Stimulated activated naive B cell treated with anti-CD40 and anti-IgM and Interleukin-4, amounts not matched to agents 10 μg/mL and 1 μg/mL and 100 μg/mL, for 72 hours (primary cell): ENCODE measurements around the gene FRS3.

ENCODE experiments used
- ATAC-seq, 2 donors: fragments of 150-1000 bp; cut with Tn5 transposase; replicated peaks; 2 replicates each; pipeline ENCODE4 v1.10.0; 2021; ENCODE audit warnings: moderate library complexity in 1 of 2
- DNase-seq: peaks from one replicate; pipeline ENCODE4 v3.0.0; 2021
- H3K27ac Mint-ChIP-seq: one replicate; pipeline ENCODE4 v1.8.0; 2022; ENCODE audit warnings: mild to moderate bottlenecking, mixed read lengths
- H3K27me3 Mint-ChIP-seq, 2 donors: one replicate each; pipeline ENCODE4 v1.8.0; 2022; ENCODE audit warnings: mixed read lengths in 2 of 2
- H3K36me3 Mint-ChIP-seq, 2 donors: one replicate each; pipeline ENCODE4 v1.8.0; 2022; ENCODE audit warnings: mixed read lengths in 2 of 2, mild to moderate bottlenecking in 1 of 2
- H3K4me1 Mint-ChIP-seq, 2 donors: one replicate each; pipeline ENCODE4 v1.8.0; 2022; ENCODE audit warnings: mixed read lengths in 2 of 2, mild to moderate bottlenecking in 1 of 2
- H3K4me3 Mint-ChIP-seq, 2 donors: one replicate each; pipeline ENCODE4 v1.8.0; 2022; ENCODE audit warnings: mild to moderate bottlenecking in 2 of 2, mixed read lengths in 2 of 2, moderate library complexity in 1 of 2
- H3K9me3 Mint-ChIP-seq, 2 donors: one replicate each; pipeline ENCODE4 v1.8.0; 2022; ENCODE audit warnings: mixed read lengths in 2 of 2, mild to moderate bottlenecking in 1 of 2

The FRS3 gene

DNA sequence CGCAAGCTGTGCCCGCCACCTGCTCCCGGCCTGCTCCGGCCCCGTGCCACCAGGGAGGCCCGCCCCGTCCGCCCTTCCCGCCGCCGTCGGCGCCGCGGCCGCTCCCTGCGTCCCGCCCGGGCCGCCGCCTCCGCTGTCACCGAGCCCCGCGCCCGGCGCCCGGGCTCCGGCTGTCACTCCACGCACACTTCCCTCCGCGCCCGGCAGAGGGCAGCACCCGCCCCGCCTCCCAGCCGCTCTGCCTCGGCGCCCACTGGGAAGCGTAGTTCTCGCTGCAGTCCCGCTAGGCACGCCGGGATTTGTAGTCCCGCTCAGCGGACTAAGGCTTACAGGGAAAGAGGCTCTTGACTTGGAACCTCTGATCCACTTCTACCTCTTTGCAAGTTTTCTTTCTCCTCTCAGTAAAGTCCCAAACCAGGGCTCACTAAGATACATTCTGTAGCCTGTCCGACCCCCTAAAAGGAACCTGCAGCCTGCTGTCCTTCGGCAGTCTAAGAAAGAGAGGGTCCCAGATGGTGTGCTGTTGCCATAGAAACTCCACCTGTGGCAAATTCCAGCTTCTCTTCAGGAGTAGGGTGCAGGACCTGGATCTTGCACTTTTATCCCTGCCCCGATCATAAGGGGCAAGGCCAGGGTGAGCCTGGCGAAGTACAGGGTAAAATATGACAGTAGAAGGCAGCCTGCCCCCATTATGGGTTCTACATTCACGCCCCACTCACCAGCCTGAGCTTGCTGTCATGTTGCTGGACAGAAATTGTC is 44.1 kb downstream of the FRS3 start, which contains the start of gene TFEB:
Gene TFEB (minus strand): TSS at position 182 of the 759 bp plus-strand sequence. CDS start 44,395 bp downstream, outside the sequence.
- peak; percentile 94 for DNase-seq
- peak within 1 kb of the TSS; percentile 93 for H3K27ac Mint-ChIP-seq
- no peaks in the 10 kb centered on the region for H3K9me3 Mint-ChIP-seq
- H3K36me3 Mint-ChIP-seq = peaks cover 10 to 15% of the 10 kb centered on the region in 2 donors
- peak within 1 kb of the TSS; percentile 82 to 88 for H3K4me3 Mint-ChIP-seq
- ATAC-seq = peak; percentile 44 to 53
- peaks cover 20 to 25% of the 10 kb centered on the region in 2 donors for H3K4me1 Mint-ChIP-seq
- H3K27me3 Mint-ChIP-seq = no peaks in the 10 kb centered on the region

DNA sequence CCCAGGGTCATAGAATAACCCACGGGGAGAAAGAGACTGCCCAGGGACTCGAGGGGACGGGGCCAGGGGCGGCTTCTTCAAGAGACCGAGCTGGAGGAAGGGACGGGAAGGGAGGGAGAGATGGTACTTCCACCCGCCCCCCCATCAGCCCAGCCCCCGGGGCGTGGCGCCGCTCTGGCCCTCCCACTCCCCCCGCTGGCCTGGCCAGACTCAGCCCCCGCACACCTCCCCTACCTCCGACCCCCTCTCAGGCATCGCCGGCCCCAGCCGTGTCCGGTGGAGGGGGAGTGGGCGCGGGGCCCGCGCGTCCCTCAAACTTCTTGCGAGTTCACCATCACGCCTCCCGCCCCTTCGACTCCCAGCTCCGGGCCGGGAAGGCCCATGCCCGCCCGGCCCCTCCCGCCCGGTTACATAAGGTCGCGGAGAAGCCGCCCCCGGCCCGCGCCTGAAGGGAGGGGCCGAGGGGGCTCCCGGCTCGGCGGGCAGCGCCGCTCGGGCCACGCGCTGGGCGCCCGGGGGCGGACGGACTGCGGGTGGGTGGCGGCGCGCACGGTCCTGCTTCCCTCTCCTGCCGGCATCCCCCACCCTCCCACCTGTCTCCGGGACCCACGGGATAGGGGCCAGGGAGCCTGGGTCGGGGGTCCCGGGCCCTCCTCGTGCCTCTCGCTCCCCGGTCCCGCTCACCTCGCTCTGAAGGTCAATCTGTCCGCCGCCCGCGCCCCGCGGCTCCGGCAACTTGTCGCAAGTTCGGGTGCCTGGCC is 44.9 kb downstream of the FRS3 start:
- peak; percentile 78 for DNase-seq
- Mint-ChIP-seq H3K9me3 (no peaks in the 10 kb centered on the region), H3K4me3 (peak overlapping the region; percentile 82 to 88), H3K27ac (peak overlapping the region; percentile 93), H3K4me1 (peaks cover 26 to 32% of the 10 kb centered on the region in 2 donors), H3K36me3 (peaks cover 10 to 17% of the 10 kb centered on the region in 2 donors), H3K27me3 (no peaks in the 10 kb centered on the region)
- peak; percentile 46 to 53 for ATAC-seq

GRCh38 chr6:41733707-41734665 is 45.7 kb downstream of the FRS3 start:
- peak; percentile 64 to 73 for ATAC-seq
- DNase-seq = peak; percentile 81
- Mint-ChIP-seq H3K4me1 (peaks cover 34 to 41% of the 10 kb centered on the region in 2 donors), H3K9me3 (no peaks in the 10 kb centered on the region), H3K36me3 (peaks cover 12 to 20% of the 10 kb centered on the region in 2 donors), H3K4me3 (peak overlapping the region; percentile 88 to 89), H3K27me3 (no peaks in the 10 kb centered on the region), H3K27ac (peak overlapping the region; percentile 83)

DNA sequence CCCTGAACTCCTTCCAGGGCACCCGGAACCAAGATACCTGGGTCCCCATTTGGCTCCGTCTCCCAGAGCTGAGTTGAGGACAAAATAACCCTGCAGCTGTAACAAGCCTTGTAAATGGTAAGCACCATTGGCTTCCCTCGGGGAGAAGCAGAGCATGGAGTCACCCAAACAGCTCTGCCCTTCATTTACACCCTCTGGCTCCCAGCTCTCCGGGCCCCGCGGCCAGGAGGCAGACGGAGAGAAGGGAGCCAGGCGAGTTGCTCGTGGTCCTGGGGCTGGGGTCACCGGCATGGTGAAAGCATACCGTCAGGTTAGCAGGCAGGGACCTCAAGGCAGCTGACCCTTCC is 46.4 kb downstream of the FRS3 start:
- Mint-ChIP-seq H3K27me3 (no peaks in the 10 kb centered on the region), H3K36me3 (peaks cover 13 to 25% of the 10 kb centered on the region in 2 donors), H3K4me1 (peaks cover 41 to 47% of the 10 kb centered on the region in 2 donors), H3K4me3 (peak overlapping the region; percentile 88 to 89), H3K9me3 (no peaks in the 10 kb centered on the region), H3K27ac (peak overlapping the region; percentile 83)
- no peak for DNase-seq
- no peak for ATAC-seq

GRCh38 chr6:41732591-41733359 is 46.9 kb downstream of the FRS3 start:
- peak overlapping the region; percentile 83 for H3K27ac Mint-ChIP-seq
- peak overlapping the region; percentile 88 to 89 for H3K4me3 Mint-ChIP-seq
- H3K9me3 Mint-ChIP-seq = no peaks in the 10 kb centered on the region
- H3K4me1 Mint-ChIP-seq = peaks cover 45 to 53% of the 10 kb centered on the region in 2 donors
- ATAC-seq (peak; percentile 52 to 53), DNase-seq (peak; percentile 76)
- peaks cover 17 to 29% of the 10 kb centered on the region in 2 donors for H3K36me3 Mint-ChIP-seq
- no peaks in the 10 kb centered on the region for H3K27me3 Mint-ChIP-seq

- H3K27me3 Mint-ChIP-seq = no peaks in the 10 kb centered on the region
- ATAC-seq = no peak
- peak overlapping the region; percentile 89 to 91 for H3K4me3 Mint-ChIP-seq
- no peaks in the 10 kb centered on the region for H3K9me3 Mint-ChIP-seq
- H3K36me3 Mint-ChIP-seq = peaks cover 17 to 31% of the 10 kb centered on the region in 2 donors
- DNase-seq = no peak
- peak overlapping the region; percentile 83 for H3K27ac Mint-ChIP-seq
- peaks cover 49 to 59% of the 10 kb centered on the region in 2 donors for H3K4me1 Mint-ChIP-seq
These were observed 47.6 kb downstream of the FRS3 start for GRCh38 chr6:41732149-41732548.

- ATAC-seq = no peak
- H3K4me1 Mint-ChIP-seq = peaks cover 53 to 64% of the 10 kb centered on the region in 2 donors
- no peak for DNase-seq
- H3K36me3 Mint-ChIP-seq = peaks cover 22 to 35% of the 10 kb centered on the region in 2 donors
- peak overlapping the region; percentile 83 for H3K27ac Mint-ChIP-seq
- no peaks in the 10 kb centered on the region for H3K9me3 Mint-ChIP-seq
- no peaks in the 10 kb centered on the region for H3K27me3 Mint-ChIP-seq
- H3K4me3 Mint-ChIP-seq = peak overlapping the region; percentile 86 to 91
These were observed 48.1 kb downstream of the FRS3 start for GRCh38 chr6:41731561-41732086.

DNA sequence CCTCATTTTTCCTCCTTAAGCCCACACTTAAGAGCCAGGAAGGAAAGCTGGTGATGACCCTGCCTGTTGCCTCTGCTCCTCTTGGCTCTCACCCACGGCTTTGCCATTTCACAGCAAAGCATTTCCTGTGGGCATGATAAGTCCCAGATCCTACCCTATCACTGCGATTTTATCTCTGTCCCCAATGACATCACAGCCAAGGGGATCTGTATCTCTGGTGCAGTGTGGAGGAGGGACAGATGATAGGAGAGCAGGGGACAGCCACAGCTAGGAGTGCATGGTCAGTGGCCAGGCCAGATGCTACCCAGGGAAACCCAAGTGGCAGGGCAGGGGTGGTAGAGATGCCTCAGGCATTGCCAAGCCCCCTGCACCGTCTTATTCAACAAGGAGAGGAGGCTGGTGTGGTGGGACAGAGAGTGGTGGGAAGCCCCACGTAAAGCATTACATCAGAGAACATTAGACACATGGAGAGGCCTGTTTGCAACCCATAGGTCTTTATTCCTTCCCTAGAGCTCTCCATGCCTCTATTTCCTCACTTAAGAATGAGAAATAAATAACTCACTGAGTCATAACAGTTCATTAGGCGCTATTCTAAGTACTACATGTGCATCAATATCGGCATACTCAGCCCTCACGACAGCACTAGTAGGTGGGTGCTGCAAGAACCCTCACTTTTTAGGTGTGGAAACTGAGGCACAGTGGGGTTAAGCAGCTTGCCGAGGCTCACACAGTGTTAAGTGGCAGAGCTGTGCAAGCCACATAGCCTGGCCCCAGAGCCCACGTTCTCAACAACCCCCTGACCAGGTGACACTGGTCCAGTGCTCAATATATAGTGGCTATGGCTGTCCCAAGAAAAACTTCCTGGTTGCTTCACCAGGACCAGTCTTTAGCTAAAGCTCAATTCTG is 48.9 kb downstream of the FRS3 start:
- Mint-ChIP-seq H3K36me3 (peaks cover 28 to 39% of the 10 kb centered on the region in 2 donors), H3K4me1 (peaks cover 52 to 71% of the 10 kb centered on the region in 2 donors), H3K4me3 (peak overlapping the region; percentile 86 to 91), H3K27ac (peak overlapping the region; percentile 87), H3K9me3 (no peaks in the 10 kb centered on the region), H3K27me3 (no peaks in the 10 kb centered on the region)
- DNase-seq (no peak), ATAC-seq (no peak)

DNA sequence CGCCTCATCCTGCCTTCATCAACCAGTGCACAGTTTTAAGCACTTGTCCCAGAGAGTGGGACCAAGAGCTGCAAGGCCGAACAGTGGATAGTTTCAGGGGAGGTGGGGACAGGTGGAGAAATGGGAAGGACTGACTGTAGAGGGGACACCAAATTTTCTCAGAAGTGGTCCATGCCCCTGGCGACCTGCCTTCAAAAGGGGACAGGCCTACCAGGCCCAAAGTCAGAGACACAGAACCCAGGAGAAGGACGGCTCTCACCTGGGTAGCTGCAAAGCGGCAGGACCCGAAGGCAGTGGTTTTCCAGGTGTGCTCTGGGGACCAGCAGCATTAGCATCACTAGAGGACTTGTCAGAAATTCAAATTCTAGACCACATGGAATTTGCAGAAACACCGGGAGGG is 50.1 kb downstream of the FRS3 start:
- no peaks in the 10 kb centered on the region for H3K9me3 Mint-ChIP-seq
- peak overlapping the region; percentile 59 for H3K27ac Mint-ChIP-seq
- DNase-seq (no peak), ATAC-seq (no peak)
- H3K4me3 Mint-ChIP-seq = peak overlapping the region; percentile 86 to 91
- no peaks in the 10 kb centered on the region for H3K27me3 Mint-ChIP-seq
- H3K4me1 Mint-ChIP-seq = peaks cover 56 to 80% of the 10 kb centered on the region in 2 donors
- peaks cover 29 to 39% of the 10 kb centered on the region in 2 donors for H3K36me3 Mint-ChIP-seq

GRCh38 chr6:41728954-41729353 is 50.7 kb downstream of the FRS3 start:
- ATAC-seq (no peak), DNase-seq (no peak)
- Mint-ChIP-seq H3K4me1 (peaks cover 63 to 86% of the 10 kb centered on the region in 2 donors), H3K4me3 (peak overlapping the region; percentile 86 to 91), H3K27me3 (no peaks in the 10 kb centered on the region), H3K27ac (peak overlapping the region; percentile 94), H3K36me3 (peaks cover 29 to 42% of the 10 kb centered on the region in 2 donors), H3K9me3 (no peaks in the 10 kb centered on the region)

- Mint-ChIP-seq H3K36me3 (peaks cover 31 to 49% of the 10 kb centered on the region in 2 donors), H3K27me3 (no peaks in the 10 kb centered on the region), H3K4me1 (peaks cover 70 to 93% of the 10 kb centered on the region in 2 donors), H3K27ac (peak overlapping the region; percentile 94), H3K4me3 (peak overlapping the region; percentile 86 to 91), H3K9me3 (no peaks in the 10 kb centered on the region)
- DNase-seq (no peak), ATAC-seq (no peak)
These were observed 51.4 kb downstream of the FRS3 start for GRCh38 chr6:41728073-41728936.
